GM13977 (cell line): ENCODE measurements around the gene TNF.

Experiments used
- DNase-seq: peaks from one replicate; pipeline ENCODE4 v3.0.0; 2012; ENCODE audit warnings: low spot score
- CTCF ChIP-seq: IDR thresholded peaks from 2 replicates; pipeline ENCODE4 v1.5.1; 2012; ENCODE audit warnings: mild to moderate bottlenecking, control low read depth; ENCODE audit not compliant: insufficient read depth; ENCODE audit errors: extremely low read depth, missing control alignments
- in situ Hi-C: fragments of 300-500 bp; cut with MboI; formaldehyde crosslinking; loops from one replicate; pipeline ENCODE4 v1.12.0; 2022; ENCODE audit warnings: low sequenced_read_pairs, low pct_unique_long_range_greater_than_20kb, mixed read lengths, inconsistent platforms; ENCODE audit not compliant: unreplicated experiment

Gene TNF

DNA sequence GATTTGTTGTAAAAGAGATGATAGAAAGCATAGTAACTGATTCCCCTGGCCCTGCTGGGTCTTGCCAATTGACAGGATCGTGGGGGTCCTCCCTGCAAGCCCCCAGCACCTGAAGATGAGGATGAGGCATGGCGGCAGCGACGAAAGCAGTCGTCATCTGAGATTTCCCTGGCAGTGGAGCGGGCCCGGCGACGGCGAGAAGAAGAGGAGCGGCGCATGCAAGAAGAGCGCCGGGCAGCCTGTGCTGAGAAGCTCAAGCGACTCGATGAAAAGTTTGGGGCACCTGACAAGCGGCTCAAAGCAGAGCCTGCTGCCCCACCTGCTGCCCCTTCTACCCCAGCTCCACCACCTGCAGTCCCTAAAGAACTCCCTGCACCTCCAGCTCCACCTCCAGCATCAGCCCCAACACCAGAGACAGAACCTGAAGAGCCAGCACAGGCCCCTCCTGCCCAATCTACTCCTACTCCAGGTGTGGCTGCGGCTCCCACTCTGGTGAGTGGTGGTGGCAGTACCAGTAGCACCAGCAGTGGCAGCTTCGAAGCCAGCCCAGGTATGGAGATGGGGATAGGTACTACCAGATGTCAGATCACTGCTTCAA, 52.4 kb downstream of the TNF start:
- DNase-seq, result no peak
- in situ Hi-C loops, result no loop called here
- TF ChIP-seq CTCF, result no peak
